Measurements from ENCODE around the gene CTSD.
"Not testable (repeated sequence)": the region's sequence is repeated elsewhere in the genome, so short reads cannot be mapped to it uniquely, and the experiment has no call there.

- TF ChIP-seq REST (IDR thresholded peaks at IDR 0.05; ENCODE audit: low read depth); ZBTB33 (IDR thresholded peaks at IDR 0.05; ENCODE audit: extremely low read depth, insufficient replicate concordance, low read length); EGR1 (IDR thresholded peaks at IDR 0.05; ENCODE audit: low read depth); POLR2A (IDR thresholded peaks at IDR 0.05; ENCODE audit: borderline replicate concordance, extremely low read depth, insufficient read depth, insufficient read length): not testable (repeated sequence)
- TF ChIP-seq, protein P1, sequence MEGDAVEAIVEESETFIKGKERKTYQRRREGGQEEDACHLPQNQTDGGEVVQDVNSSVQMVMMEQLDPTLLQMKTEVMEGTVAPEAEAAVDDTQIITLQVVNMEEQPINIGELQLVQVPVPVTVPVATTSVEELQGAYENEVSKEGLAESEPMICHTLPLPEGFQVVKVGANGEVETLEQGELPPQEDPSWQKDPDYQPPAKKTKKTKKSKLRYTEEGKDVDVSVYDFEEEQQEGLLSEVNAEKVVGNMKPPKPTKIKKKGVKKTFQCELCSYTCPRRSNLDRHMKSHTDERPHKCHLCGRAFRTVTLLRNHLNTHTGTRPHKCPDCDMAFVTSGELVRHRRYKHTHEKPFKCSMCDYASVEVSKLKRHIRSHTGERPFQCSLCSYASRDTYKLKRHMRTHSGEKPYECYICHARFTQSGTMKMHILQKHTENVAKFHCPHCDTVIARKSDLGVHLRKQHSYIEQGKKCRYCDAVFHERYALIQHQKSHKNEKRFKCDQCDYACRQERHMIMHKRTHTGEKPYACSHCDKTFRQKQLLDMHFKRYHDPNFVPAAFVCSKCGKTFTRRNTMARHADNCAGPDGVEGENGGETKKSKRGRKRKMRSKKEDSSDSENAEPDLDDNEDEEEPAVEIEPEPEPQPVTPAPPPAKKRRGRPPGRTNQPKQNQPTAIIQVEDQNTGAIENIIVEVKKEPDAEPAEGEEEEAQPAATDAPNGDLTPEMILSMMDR (IDR thresholded peaks at IDR 0.05 in 2 of 3, conservative IDR thresholded peaks at IDR 0.05 in 1 of 3; ENCODE audit: borderline replicate concordance in 1 of 3, insufficient read depth in 1 of 3, low read depth in 2 of 3, low read length in 2 of 3): not testable (repeated sequence)
These were observed 5.7 kb upstream of the CTSD start for GRCh38 chr11:1769304-1769936.

All from HCT116 (cell line).